ENCODE data around the gene SRPK3.
"Not testable (repeated sequence)": the region's sequence is repeated elsewhere in the genome, so short reads cannot be mapped to it uniquely, and the experiment has no call there.

SRPK3 gene

DNA sequence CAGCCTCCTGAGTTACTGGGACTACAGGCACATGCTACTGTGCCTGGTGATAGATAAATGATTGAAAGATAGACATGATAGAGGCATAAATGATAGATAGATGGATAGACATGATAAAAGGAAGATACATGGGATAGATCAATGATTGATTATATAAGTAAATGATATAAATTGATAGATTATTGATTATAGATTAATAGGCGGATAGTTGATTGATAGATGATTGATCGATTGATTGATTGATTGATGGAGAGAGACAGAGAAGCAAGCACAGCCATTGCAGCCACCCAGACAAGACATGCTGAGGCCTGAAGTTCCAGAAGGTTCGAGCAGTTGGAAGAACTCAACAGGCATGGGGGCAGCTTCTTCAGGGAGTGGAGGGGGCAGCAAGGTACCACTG lies 34.5 kb upstream of the SRPK3 start:
- DNase-seq = no peak

GRCh38 chrX:153746991-153747390 lies 33.9 kb upstream of the SRPK3 start:
- DNase-seq = not testable (repeated sequence)

GRCh38 chrX:153749017-153749416 lies 31.8 kb upstream of the SRPK3 start:
- DNase-seq = not testable (repeated sequence)

DNA sequence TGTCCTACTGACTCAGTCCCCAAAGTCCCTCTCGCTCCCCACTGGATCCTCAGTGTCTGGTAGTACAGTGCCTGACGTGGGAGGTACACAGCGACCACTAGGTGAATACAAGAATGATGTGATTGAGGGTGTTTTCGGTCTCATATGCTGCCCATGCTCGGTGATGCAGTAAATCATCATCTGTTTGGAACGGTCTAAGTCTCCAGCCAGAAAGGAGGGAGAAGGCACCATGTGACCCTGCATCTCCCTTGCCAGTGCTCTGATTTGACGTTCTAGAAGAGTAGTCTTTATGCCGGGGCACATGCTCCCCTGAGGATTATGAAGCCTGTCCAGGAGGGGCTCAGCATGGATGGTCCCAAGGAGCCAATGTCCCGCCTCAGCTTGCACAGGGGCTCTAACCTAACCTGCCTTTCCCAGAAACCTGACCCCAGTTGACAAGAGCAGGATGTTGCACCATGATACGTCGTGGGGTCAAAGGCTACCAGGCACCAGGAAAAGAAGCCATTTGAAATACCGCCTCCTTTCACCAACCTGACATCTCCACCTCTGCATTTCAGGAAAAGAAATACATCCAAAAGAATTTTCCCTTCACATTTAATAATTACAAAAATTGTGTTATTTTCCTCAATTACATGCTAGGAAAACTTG lies 30.6 kb upstream of the SRPK3 start:
- no peak for DNase-seq

DNA sequence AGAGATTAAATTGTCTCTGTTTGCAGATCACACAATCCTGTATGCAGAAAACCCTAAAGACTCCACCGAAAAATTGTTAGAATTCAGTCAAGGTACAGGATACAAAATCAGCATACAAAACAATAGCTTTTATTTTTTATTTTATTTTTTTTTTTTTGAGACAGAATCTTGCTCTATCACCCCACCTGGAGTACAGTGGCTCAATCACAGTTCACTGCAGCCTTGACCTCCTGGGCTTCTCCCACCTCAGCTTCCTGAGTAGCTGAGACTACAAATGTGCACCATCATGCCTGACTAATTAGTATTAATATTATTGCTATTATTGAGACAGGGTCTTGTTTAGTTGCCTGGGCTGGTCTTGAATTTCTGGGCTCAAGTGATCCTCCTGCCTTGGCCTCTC lies 25.7 kb upstream of the SRPK3 start:
- no peak for DNase-seq

DNA sequence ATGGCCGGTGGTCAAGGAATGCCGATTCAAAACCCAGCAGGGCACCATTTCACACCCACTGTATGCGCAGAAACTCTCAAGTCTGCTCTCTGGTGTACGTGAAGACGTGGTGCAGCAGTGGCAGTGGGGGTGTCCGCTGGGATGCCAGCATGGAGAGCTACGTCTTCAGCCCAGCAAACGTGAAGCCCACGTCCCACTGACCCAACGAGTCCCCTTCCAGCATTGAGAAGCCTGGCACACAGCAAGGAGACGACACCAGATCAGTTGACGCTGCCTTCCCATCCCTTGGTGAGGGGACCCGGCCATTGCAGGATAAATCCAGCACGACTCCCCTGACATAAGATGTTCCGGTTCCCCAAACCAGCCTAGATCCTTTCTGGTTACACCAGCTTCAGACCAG lies 19.0 kb upstream of the SRPK3 start:
- no peak for DNase-seq

DNA sequence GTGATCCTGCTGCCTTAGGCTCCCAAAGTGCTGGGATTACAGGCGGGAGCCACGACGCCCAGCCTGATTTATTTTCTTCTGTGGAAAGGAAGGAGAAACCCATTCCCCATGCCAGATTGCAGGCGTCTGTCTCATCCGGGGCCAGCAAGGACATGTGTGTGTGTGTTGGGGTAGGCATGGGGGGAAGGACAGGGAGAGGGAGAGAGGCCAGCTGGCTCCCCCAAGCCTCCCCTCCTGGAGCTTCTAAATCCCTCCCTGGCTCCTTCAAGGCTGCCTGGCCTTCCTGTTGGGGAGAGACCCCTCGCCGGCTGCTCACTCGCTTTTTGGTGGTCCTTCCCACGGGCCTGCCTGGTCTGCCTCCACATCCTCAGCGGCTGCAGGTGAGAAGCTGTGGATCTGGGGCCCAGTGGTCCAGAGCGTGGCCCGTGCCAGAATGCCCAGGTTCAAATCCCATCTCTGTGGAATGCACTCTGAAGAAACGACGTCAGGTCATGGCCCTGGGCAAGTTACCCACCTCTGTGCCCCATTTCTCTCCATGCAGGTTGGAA lies 18.1 kb upstream of the SRPK3 start:
- DNase-seq = no peak

- no peak for DNase-seq
Measured at GRCh38 chrX:153763298-153763932, 17.4 kb upstream of the SRPK3 start.

DNA sequence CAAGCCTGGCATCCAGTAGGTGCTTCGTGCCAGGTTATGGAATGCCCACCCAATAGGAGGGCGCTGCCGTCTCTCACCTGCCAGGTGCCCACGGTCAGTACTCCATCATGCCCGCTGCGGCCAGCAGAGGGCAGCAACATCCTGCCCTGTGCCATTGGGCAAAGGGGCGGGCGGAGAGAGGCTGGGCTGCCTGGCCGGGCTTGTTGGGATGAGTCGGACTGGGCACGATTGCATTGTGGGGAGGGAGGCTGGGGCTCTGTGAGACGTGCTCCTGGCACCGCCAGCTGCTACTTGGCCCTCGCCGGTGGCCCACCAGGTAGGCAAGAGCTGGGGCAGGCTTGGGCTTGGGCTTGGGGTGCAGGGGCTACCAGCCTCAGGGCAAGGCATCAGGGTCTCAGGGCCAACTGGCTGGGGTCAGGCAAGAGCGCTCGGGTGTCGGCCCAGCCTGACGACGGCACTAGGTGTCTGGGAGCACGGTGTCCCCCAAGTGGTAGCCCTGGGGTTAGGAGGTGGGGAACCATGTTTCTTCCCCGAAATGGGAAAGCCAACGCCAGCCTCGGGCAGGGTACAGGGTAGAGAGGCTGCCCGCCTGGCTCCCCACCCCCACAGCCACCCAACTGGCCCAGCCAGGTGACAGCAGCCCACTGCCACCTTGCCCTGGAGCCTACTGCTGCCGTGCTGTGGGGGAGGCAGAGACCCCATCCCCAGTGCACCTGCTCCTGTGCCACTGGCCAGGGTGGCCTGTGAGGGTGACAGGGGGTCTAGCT lies 16.7 kb upstream of the SRPK3 start, which contains the start of gene PLXNB3:
Gene PLXNB3 (plus strand): TSS at position 261 of the 767 bp plus-strand sequence. CDS start 1,287 bp downstream, outside the sequence.
- peak; percentile 57 for DNase-seq

DNA sequence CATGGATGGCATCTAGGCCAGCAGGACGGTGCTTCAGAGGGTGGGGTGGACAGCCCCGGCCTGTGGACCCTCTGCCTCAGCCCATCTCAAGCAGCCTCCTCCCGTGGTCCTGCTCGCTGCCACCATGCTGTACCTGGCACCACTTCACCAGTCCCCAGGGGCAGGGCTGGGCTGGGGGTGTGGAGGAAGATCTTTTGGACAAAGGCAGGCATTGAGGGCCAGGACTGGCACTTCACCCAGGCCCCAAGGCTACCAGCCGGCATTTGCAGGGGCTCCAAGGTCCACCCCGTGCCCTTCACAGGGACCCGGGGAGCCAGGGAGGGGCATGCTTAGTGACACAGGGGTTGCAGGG lies 16.1 kb upstream of the SRPK3 start:
- DNase-seq = no peak

DNA sequence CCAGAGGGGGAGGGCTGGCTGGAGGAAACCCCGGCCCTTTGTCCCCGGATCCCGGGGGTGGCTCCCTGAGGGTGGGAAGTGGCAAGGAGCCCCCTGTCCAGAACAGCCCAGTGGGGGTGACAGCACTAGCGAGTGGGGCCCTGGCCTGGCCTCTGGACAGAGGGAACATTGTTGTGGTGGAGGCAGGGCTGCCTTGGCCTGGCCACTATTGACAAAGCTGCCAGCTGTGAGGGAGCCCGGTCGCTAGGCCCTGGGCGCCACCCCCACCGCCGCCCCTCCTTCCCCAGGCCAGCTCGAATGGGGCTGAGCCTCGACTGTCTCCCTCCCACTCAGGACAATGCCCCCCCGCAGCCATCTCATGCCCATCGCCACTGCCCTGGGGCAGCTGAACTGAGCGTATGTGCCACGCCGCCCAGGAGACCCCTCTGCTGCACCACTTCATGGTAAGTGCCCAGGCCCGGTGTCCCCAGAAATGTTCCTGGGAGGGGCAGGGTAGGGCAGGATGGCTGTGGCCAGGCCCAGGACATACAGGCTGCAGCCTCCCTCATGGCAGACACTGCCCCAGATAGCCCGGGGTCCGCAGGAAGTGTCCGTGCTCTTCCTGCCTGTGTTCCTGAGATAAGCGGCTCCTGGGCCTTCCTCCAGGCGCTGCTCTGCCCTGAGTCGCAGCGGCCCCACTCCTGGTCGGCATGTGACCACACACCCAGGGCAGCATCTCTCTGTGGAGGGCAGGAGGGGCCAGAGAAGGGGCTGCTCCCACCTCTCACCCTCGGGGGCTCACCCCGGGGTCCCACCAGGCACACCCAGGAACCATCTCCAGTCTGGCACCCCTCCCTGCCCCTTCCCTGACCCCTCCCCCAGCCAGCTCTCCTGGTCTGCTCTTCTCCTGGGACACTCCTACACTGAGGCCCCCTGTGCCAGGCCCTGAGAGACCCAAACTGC lies 15.4 kb upstream of the SRPK3 start:
- DNase-seq = no peak

- no peak for DNase-seq
Measured at GRCh38 chrX:153766098-153766817, 14.6 kb upstream of the SRPK3 start.

DNA sequence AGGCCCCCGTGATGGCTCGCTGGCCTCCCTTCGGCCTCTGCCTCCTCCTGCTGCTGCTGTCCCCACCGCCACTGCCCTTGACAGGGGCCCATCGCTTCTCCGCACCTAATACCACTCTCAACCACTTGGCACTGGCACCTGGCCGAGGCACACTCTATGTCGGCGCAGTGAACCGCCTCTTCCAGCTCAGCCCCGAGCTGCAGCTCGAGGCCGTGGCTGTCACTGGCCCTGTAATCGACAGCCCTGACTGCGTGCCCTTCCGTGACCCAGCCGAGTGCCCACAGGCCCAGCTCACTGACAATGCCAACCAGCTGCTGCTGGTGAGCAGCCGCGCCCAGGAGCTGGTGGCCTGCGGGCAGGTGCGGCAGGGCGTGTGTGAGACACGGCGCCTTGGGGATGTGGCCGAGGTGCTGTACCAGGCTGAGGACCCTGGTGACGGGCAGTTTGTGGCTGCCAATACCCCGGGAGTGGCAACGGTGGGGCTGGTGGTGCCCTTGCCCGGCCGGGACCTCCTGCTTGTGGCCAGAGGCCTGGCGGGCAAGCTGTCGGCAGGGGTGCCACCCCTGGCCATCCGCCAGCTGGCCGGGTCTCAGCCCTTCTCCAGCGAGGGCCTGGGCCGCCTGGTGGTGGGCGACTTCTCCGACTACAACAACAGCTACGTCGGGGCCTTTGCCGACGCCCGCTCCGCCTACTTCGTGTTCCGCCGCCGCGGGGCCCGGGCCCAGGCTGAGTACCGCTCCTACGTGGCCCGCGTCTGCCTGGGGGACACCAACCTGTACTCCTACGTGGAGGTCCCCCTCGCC lies 13.8 kb upstream of the SRPK3 start:
- DNase-seq = no peak

- DNase-seq = no peak
Measured at GRCh38 chrX:153767674-153768055, 13.2 kb upstream of the SRPK3 start.

- DNase-seq = no peak
Measured at GRCh38 chrX:153768311-153769157, 12.3 kb upstream of the SRPK3 start.

DNA sequence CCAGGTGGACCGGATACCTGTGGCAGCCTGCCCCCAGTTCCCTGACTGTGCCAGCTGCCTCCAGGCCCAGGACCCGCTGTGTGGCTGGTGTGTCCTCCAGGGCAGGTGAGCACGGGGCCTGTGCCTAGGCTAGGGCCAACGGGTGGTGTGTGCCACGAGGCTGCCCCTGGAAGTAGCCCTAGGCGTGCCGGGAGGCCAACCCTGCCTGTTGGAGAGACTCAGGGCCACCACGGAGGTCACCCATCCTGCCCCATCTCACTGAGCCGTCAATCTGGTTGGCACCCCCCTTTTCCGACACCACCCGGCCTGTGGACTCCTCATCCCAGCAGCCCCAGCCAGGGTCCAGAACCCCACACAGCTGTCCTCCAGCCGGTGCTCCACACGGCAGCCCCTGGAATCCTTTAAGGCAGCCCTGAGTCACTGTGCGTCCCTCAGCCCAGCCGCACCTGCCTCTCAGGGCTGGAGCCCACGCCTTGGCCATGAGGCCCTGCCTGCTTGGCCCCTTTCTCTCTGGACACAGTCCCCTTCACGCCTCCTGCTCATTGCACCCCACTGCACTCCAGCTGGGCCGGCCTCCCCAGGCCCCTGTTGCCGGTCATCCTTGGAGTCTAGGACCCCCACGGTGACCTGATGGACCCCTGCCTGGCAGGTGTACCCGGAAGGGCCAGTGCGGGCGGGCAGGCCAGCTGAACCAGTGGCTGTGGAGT lies 11.5 kb upstream of the SRPK3 start:
- DNase-seq = no peak

DNA sequence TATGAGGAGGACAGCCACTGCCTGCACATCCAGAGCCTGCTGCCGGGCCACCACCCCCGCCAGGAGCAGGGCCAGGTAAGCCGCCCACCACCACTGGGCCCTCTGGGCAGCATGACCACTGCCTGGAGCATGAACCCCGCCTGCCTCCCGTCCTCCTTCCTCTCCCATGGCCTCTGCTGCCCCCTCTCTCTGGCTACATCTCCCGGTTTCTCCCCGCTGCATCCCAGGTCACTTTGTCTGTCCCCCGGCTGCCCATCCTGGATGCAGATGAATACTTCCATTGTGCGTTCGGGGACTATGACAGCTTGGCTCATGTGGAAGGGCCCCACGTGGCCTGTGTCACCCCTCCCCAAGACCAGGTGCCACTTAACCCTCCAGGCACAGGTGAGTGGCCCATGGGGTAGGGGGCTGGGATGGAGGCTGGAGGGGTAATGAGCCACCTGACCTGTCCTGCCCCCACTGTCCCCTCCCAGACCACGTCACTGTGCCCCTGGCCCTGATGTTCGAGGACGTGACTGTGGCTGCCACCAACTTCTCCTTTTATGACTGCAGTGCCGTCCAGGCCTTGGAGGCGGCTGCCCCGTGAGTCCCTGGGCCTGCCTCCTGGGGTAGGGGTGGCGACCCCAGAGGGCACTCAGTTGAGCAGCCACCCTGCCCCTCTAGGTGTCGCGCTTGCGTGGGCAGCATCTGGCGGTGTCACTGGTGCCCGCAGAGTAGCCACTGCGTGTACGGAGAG lies 10.8 kb upstream of the SRPK3 start:
- DNase-seq = no peak

- no peak for DNase-seq
Measured at GRCh38 chrX:153770601-153771414, 10.0 kb upstream of the SRPK3 start.

Data from activated CD4-positive, alpha-beta T cell treated with anti-CD3 and anti-CD28 coated beads for 1 hour (primary cell).